Measurements from ENCODE around the gene DRAXIN.

The DRAXIN gene

DNA sequence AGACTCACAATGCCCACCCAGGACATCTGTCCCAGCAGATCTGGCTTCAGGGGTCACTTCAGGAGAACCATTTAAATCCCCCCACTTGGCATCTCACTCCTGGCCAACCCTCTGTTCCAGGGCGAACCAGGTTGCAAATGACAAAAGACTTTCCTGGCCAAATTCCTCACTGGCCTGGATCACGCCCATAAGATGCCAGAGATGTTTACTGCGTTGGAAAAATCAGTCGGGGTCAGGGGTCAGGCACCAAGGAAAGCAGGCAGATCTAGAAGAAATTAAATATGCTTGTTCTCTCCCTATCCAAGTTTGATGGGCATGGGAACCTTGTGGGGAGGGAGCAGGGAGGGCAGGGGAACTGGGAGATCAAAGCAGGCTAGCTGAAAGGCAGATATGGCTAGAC is 29.8 kb downstream of the DRAXIN start:
- Histone ChIP-seq H3K9me3 (ENCODE audit: low read length) (no peaks in the 10 kb centered on the region), H3K36me3 (ENCODE audit: insufficient read depth, low read length) (no peaks in the 10 kb centered on the region), H3K27ac (ENCODE audit: low read depth, low read length, poor library complexity, severe bottlenecking) (no peak overlapping the region), H3K9ac (ENCODE audit: low read length) (no peak overlapping the region), H3K4me3 (ENCODE audit: low read depth, low read length, poor library complexity, severe bottlenecking) (no peak overlapping the region), H4K20me1 (ENCODE audit: insufficient read depth, low read length) (no peaks in the 10 kb centered on the region), H3K79me2 (ENCODE audit: insufficient read depth, low read length) (no peaks in the 10 kb centered on the region), H3K4me1 (ENCODE audit: insufficient read depth, low read length, severe bottlenecking) (peaks cover 12% of the 10 kb centered on the region), H3K27me3 (ENCODE audit: insufficient read depth, low read length) (no peaks in the 10 kb centered on the region), H3K9me2 (ENCODE audit: low read depth, low read length) (no peaks in the 10 kb centered on the region), H3K4me2 (ENCODE audit: low read length) (no peak overlapping the region), H2AFZ (ENCODE audit: low read length) (no peak overlapping the region), H3F3A (ENCODE audit: insufficient read depth, low read length) (no peaks in the 10 kb centered on the region)
- TF ChIP-seq EZH2 (IDR thresholded peaks at IDR 0.05; ENCODE audit: borderline replicate concordance, low read length), result no peak
- TF ChIP-seq, protein P1, sequence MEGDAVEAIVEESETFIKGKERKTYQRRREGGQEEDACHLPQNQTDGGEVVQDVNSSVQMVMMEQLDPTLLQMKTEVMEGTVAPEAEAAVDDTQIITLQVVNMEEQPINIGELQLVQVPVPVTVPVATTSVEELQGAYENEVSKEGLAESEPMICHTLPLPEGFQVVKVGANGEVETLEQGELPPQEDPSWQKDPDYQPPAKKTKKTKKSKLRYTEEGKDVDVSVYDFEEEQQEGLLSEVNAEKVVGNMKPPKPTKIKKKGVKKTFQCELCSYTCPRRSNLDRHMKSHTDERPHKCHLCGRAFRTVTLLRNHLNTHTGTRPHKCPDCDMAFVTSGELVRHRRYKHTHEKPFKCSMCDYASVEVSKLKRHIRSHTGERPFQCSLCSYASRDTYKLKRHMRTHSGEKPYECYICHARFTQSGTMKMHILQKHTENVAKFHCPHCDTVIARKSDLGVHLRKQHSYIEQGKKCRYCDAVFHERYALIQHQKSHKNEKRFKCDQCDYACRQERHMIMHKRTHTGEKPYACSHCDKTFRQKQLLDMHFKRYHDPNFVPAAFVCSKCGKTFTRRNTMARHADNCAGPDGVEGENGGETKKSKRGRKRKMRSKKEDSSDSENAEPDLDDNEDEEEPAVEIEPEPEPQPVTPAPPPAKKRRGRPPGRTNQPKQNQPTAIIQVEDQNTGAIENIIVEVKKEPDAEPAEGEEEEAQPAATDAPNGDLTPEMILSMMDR (IDR thresholded peaks at IDR 0.05; ENCODE audit: low read length), result no peak

DNA sequence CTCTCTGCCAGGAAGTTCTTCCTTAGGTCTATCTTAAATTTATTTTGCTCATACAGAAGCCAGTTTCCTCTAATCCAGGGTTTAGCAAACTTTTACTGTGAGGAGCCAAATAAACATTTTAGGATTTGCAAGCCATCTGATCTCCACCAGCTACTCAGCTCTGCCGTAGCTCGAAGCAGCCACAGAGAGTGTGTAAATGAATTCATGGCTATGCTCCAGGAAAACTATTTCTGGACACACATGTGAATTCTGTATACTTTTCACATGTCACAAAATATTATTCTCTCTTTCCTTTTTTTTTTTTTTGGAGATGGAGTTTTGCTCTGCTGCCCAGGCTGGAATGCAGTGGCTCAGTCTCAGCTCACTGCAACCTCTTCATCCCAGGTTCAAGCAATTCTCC is 31.0 kb downstream of the DRAXIN start:
- Histone ChIP-seq H2AFZ (ENCODE audit: low read length) (no peak overlapping the region), H3K4me2 (ENCODE audit: low read length) (no peak overlapping the region), H3K9me3 (ENCODE audit: low read length) (no peaks in the 10 kb centered on the region), H3K27me3 (ENCODE audit: insufficient read depth, low read length) (no peaks in the 10 kb centered on the region), H3K36me3 (ENCODE audit: insufficient read depth, low read length) (no peaks in the 10 kb centered on the region), H3K4me1 (ENCODE audit: insufficient read depth, low read length, severe bottlenecking) (peaks cover 12% of the 10 kb centered on the region), H3K9me2 (ENCODE audit: low read depth, low read length) (no peaks in the 10 kb centered on the region), H3K4me3 (ENCODE audit: low read depth, low read length, poor library complexity, severe bottlenecking) (no peak overlapping the region), H3F3A (ENCODE audit: insufficient read depth, low read length) (no peaks in the 10 kb centered on the region), H3K79me2 (ENCODE audit: insufficient read depth, low read length) (no peaks in the 10 kb centered on the region), H4K20me1 (ENCODE audit: insufficient read depth, low read length) (no peaks in the 10 kb centered on the region), H3K27ac (ENCODE audit: low read depth, low read length, poor library complexity, severe bottlenecking) (no peak overlapping the region), H3K9ac (ENCODE audit: low read length) (no peak overlapping the region)
- no peak for TF ChIP-seq EZH2 (IDR thresholded peaks at IDR 0.05; ENCODE audit: borderline replicate concordance, low read length)
- TF ChIP-seq, protein P1 (IDR thresholded peaks at IDR 0.05; ENCODE audit: low read length), result no peak

DNA sequence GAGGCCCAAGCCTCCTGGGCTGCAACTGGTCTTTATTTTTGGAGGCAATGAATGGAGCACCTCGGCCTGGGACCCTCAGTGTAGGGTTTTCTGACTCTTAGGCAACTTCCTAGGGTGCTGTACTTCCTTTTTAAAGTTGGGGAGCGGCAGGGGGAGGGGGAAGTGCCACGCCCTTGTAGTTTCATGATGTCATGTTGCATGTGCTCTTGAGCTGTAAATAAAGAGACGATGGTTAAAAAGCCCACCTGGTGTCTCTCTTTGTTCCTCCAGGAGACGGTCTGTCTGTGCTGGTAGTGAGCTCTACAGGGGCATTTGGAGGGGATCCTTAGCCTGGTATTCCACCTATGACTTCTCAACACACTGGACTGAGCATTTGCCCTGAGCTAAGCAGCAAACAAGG is 34.1 kb downstream of the DRAXIN start:
- Histone ChIP-seq H3K79me2 (ENCODE audit: insufficient read depth, low read length) (no peaks in the 10 kb centered on the region), H3K9me2 (ENCODE audit: low read depth, low read length) (no peaks in the 10 kb centered on the region), H3F3A (ENCODE audit: insufficient read depth, low read length) (no peaks in the 10 kb centered on the region), H3K4me2 (ENCODE audit: low read length) (no peak overlapping the region), H3K27me3 (ENCODE audit: insufficient read depth, low read length) (no peaks in the 10 kb centered on the region), H3K4me1 (ENCODE audit: insufficient read depth, low read length, severe bottlenecking) (peaks cover 11% of the 10 kb centered on the region), H3K36me3 (ENCODE audit: insufficient read depth, low read length) (no peaks in the 10 kb centered on the region), H3K9me3 (ENCODE audit: low read length) (no peaks in the 10 kb centered on the region), H4K20me1 (ENCODE audit: insufficient read depth, low read length) (no peaks in the 10 kb centered on the region), H2AFZ (ENCODE audit: low read length) (no peak overlapping the region), H3K27ac (ENCODE audit: low read depth, low read length, poor library complexity, severe bottlenecking) (no peak overlapping the region), H3K4me3 (ENCODE audit: low read depth, low read length, poor library complexity, severe bottlenecking) (no peak overlapping the region), H3K9ac (ENCODE audit: low read length) (no peak overlapping the region)
- TF ChIP-seq, protein P1 (IDR thresholded peaks at IDR 0.05; ENCODE audit: low read length), result no peak
- no peak for TF ChIP-seq EZH2 (IDR thresholded peaks at IDR 0.05; ENCODE audit: borderline replicate concordance, low read length)
